HepG2 (cell line): Measurements from ENCODE around the gene TRIM67. TPM values are rescaled to one million over a fixed set of nuclear protein-coding genes. Genes with fewer than 3 reads are reported as not detected.

Experiments used
- ATF3 ChIP-seq: sonication (generic); formaldehyde crosslinking; IDR thresholded peaks from 2 replicates; pipeline ENCODE4 v1.4.0; 2020; ENCODE audit warnings: missing genetic modification reagents
- CHCHD3 ChIP-seq: sonication (generic); formaldehyde crosslinking; IDR thresholded peaks from 2 replicates; pipeline ENCODE4 v1.8.0; 2022; ENCODE audit warnings: mild to moderate bottlenecking, missing genetic modification reagents, moderate library complexity
- GLI4 ChIP-seq: sonication (generic); formaldehyde crosslinking; IDR thresholded peaks from 2 replicates; pipeline ENCODE4 v1.5.1; 2020; ENCODE audit warnings: missing genetic modification reagents, mild to moderate bottlenecking, moderate library complexity, borderline replicate concordance
- GTF3A ChIP-seq: sonication (generic); formaldehyde crosslinking; conservative IDR thresholded peaks from 2 replicates; pipeline ENCODE4 v1.4.0; 2020; ENCODE audit warnings: mild to moderate bottlenecking, missing genetic modification reagents
- HOXA5 ChIP-seq: sonication (generic); formaldehyde crosslinking; IDR thresholded peaks from 2 replicates; pipeline ENCODE4 v1.4.0; 2020; ENCODE audit warnings: missing genetic modification reagents
- IRF1 ChIP-seq: sonication (generic); formaldehyde crosslinking; IDR thresholded peaks from 2 replicates; pipeline ENCODE4 v1.4.0; 2020; ENCODE audit warnings: low read depth, mild to moderate bottlenecking, missing genetic modification reagents
- MBD4 ChIP-seq: IDR thresholded peaks from 2 replicates; pipeline ENCODE4 v1.6.1; 2012; ENCODE audit warnings: low read length, inconsistent platforms, borderline replicate concordance
- NFE2L2 ChIP-seq: fragments of 150-350 bp; IDR thresholded peaks from 2 replicates; pipeline ENCODE4 v1.6.1; 2014; ENCODE audit warnings: low read length
- NFYB ChIP-seq: sonication (generic); formaldehyde crosslinking; IDR thresholded peaks from 2 replicates; pipeline ENCODE4 v1.4.0; 2020; ENCODE audit warnings: missing genetic modification reagents
- NKX3-1 ChIP-seq: sonication (generic); formaldehyde crosslinking; IDR thresholded peaks from 2 replicates; pipeline ENCODE4 v1.5.0; 2020; ENCODE audit warnings: missing genetic modification reagents
- RBM22 ChIP-seq: fragments of 200-400 bp; formaldehyde crosslinking; optimal IDR thresholded peaks from 2 replicates; pipeline ENCODE3; 2017; ENCODE audit warnings: mild to moderate bottlenecking, low read length, moderate library complexity
- SRSF9 ChIP-seq: fragments of 200-400 bp; formaldehyde crosslinking; IDR thresholded peaks from 2 replicates; pipeline ENCODE4 v1.6.1; 2018; ENCODE audit warnings: borderline replicate concordance, mild to moderate bottlenecking, low read depth, low read length; ENCODE audit not compliant: insufficient read depth, poor library complexity, severe bottlenecking
- SSRP1 ChIP-seq: IDR thresholded peaks from 2 replicates; pipeline ENCODE4 v1.6.1; 2016; ENCODE audit warnings: control low read depth
- TBP ChIP-seq: sonication (generic); formaldehyde crosslinking; IDR thresholded peaks from 2 replicates; pipeline ENCODE4 v1.5.0; 2020; ENCODE audit warnings: missing genetic modification reagents
- ZBTB49 ChIP-seq: sonication (generic); formaldehyde crosslinking; IDR thresholded peaks from 2 replicates; pipeline ENCODE4 v1.4.0; 2020; ENCODE audit warnings: missing genetic modification reagents, borderline replicate concordance
- ZEB1 ChIP-seq: IDR thresholded peaks from 2 replicates; pipeline ENCODE4 v1.6.1; 2012; ENCODE audit warnings: mild to moderate bottlenecking, low read depth, inconsistent platforms; ENCODE audit not compliant: insufficient replicate concordance
- ZKSCAN8 ChIP-seq: IDR thresholded peaks from 2 replicates; pipeline ENCODE4 v1.6.1; 2016; ENCODE audit warnings: borderline replicate concordance, missing genetic modification reagents, missing compliant biosample characterization
- ZNF547 ChIP-seq: sonication (generic); formaldehyde crosslinking; IDR thresholded peaks from 2 replicates; pipeline ENCODE4 v1.5.1; 2020; ENCODE audit warnings: mild to moderate bottlenecking, missing genetic modification reagents
- ZNF557 ChIP-seq: sonication (generic); formaldehyde crosslinking; IDR thresholded peaks from 2 replicates; pipeline ENCODE4 v1.4.0; 2020; ENCODE audit warnings: missing genetic modification reagents
- ZNF589 ChIP-seq: sonication (generic); formaldehyde crosslinking; conservative IDR thresholded peaks from 2 replicates; pipeline ENCODE4 v1.8.0; 2022; ENCODE audit warnings: mild to moderate bottlenecking, moderate library complexity, missing genetic modification reagents
- ZNF614 ChIP-seq: IDR thresholded peaks from 2 replicates; pipeline ENCODE4 v1.6.1; 2018; ENCODE audit warnings: missing biosample characterization, missing genetic modification reagents, inconsistent platforms, borderline replicate concordance
- ZNF629 ChIP-seq: sonication (generic); formaldehyde crosslinking; conservative IDR thresholded peaks from 2 replicates; pipeline ENCODE4 v1.5.0; 2020; ENCODE audit warnings: missing genetic modification reagents
- ZNF713 ChIP-seq: sonication (generic); formaldehyde crosslinking; IDR thresholded peaks from 2 replicates; pipeline ENCODE4 v1.4.0; 2020; ENCODE audit warnings: mild to moderate bottlenecking, missing genetic modification reagents
- ZNF839 ChIP-seq: sonication (generic); formaldehyde crosslinking; IDR thresholded peaks from 2 replicates; pipeline ENCODE4 v1.4.0; 2020; ENCODE audit warnings: missing genetic modification reagents, mild to moderate bottlenecking, borderline replicate concordance
- polyA plus RNA-seq, 8 experiments: library from polyadenylated mRNA; depleted of rRNA in 3 of 8; stranded (reverse) in 7 of 8; unstranded in 1 of 8; fragments of >200 nt; fragmentation: Illumina TruSeq in 4 of 8; extraction: Trizol in 4 of 8; gene quantifications; 2 replicates each; pipeline versions ENCODE4 v1.2.1 to v1.2.3, GENCODE V29; 2011 to 2016; ENCODE audit warnings: low read depth in 4 of 8, missing spikeins in 1 of 8, mixed read lengths in 1 of 8; ENCODE audit not compliant: insufficient read depth in 1 of 8
- total RNA-seq, 5 experiments: library from RNA; depleted of rRNA; stranded (reverse); fragments of >200 nt; fragmentation: Illumina TruSeq; extraction: Trizol; gene quantifications; 2 replicates each; pipeline ENCODE4 v1.2.3, GENCODE V29; 2016; ENCODE audit warnings: low read depth in 1 of 5
- TF ChIP-seq, protein P1 (sequence below): sonication (generic); formaldehyde crosslinking; IDR thresholded peaks from 2 replicates; pipeline ENCODE4 v1.4.0; 2020; ENCODE audit warnings: missing genetic modification reagents

The TRIM67 gene
- total and polyA plus RNA-seq, 2 of the 13 experiments (the other 11 are each of a cell fraction or from before 2014, with no cell fraction given): not detected

DNA sequence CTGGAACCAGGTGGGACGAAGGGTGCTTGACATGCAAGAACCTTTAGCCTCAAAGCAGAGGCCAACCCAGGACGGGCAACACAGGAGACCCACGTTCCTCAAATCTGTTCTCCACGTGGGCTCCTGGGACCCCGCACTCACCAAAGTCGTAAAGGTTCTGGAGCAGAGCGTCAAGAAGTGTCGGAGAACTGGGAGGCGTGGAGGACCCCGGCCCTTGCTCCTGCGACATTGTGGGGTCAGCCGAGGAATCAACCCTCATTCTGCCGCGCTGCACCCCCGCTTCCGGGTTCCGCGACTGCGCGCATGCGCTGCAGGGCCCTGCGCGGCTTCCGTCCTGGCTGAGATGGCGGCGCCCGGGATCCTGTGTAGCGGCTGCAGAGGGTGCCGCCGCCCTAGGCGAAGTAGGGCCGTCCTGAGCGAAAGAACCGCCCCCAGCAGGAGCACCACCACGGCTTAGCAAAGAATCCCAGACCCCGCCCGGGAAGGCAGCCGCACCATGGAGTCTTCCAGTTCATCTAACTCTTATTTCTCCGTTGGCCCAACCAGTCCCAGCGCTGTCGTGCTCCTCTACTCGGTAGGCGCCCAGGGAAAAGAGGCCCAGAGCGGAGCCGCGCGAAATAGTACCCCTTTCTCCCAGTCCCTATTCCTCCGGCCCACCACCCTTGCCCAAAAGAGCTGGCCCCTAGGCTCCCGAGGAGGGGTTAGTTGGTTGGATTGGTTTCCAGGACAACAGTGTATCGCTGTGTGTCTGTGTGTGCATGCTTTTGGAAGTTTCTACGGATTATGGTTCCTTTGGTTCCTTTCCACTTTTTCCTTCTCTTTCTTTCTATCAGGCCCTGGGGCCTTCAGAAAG, 79.3 kb downstream of the TRIM67 start, which contains the start of gene GNPAT (continued):
- TF ChIP-seq ZNF713: no peak
- TF ChIP-seq ATF3 (CRISPR knock-in tag): no peak
- no peak for TF ChIP-seq ZBTB49
- no peak for TF ChIP-seq ZNF839
- peak; percentile 11; the same call in 1 of the 2 replicates for TF ChIP-seq ZNF614 (CRISPR knock-in tag)
- TF ChIP-seq, protein P1, sequence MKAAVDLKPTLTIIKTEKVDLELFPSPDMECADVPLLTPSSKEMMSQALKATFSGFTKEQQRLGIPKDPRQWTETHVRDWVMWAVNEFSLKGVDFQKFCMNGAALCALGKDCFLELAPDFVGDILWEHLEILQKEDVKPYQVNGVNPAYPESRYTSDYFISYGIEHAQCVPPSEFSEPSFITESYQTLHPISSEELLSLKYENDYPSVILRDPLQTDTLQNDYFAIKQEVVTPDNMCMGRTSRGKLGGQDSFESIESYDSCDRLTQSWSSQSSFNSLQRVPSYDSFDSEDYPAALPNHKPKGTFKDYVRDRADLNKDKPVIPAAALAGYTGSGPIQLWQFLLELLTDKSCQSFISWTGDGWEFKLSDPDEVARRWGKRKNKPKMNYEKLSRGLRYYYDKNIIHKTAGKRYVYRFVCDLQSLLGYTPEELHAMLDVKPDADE: no peak
- TF ChIP-seq ZNF557 (CRISPR knock-in tag): no peak
- no peak for TF ChIP-seq SRSF9
- TF ChIP-seq RBM22: no peak
- peak; percentile 67; the same call in 1 of the 2 replicates for TF ChIP-seq GTF3A (CRISPR knock-in tag)
- no peak for TF ChIP-seq ZNF629 (CRISPR knock-in tag)
- TF ChIP-seq HOXA5: peak; percentile 52; the same call in 1 of the 2 replicates
- no peak for TF ChIP-seq TBP (CRISPR knock-in tag)
- no peak for TF ChIP-seq IRF1 (CRISPR knock-in tag)
- no peak for TF ChIP-seq MBD4
- no peak for TF ChIP-seq ZEB1
- TF ChIP-seq CHCHD3 (CRISPR knock-in tag): no peak
- no peak for TF ChIP-seq SSRP1 (CRISPR knock-in tag)
- no peak for TF ChIP-seq ZNF589 (CRISPR knock-in tag)
- peak; percentile 23; the same call in 1 of the 2 replicates for TF ChIP-seq NFYB
- TF ChIP-seq NFE2L2: no peak
- peak; percentile 87 for TF ChIP-seq ZNF547 (CRISPR knock-in tag)
- TF ChIP-seq GLI4: no peak
- TF ChIP-seq ZKSCAN8 (CRISPR knock-in tag): no peak
- no peak; the same call in 1 of the 2 replicates for TF ChIP-seq NKX3-1 (CRISPR knock-in tag)
